Glutamatergic neuron (in vitro differentiated cells): ENCODE data around the gene KHNYN. TPM values are rescaled to one million over a fixed set of nuclear protein-coding genes. Genes with fewer than 3 reads are reported as not detected.
A peak's percentile ranks its signal among the peaks of the same experiment; 100 is the strongest.

Experiments
- DNase-seq: peaks from one replicate; pipeline ENCODE4 v3.0.0; 2022
- H3K27ac Mint-ChIP-seq: one replicate; pipeline ENCODE4 v1.8.0; 2020; ENCODE audit warnings: mild to moderate bottlenecking, mixed read lengths, inconsistent platforms; ENCODE audit not compliant: unreplicated experiment
- H3K27me3 Mint-ChIP-seq: one replicate; pipeline ENCODE4 v1.8.0; 2020; ENCODE audit warnings: mild to moderate bottlenecking, moderate library complexity, mixed read lengths, inconsistent platforms; ENCODE audit not compliant: unreplicated experiment
- H3K36me3 Mint-ChIP-seq: one replicate; pipeline ENCODE4 v1.8.0; 2020; ENCODE audit warnings: mild to moderate bottlenecking, mixed read lengths, inconsistent platforms; ENCODE audit not compliant: unreplicated experiment
- H3K4me1 Mint-ChIP-seq: one replicate; pipeline ENCODE4 v1.8.0; 2020; ENCODE audit warnings: mild to moderate bottlenecking, low read depth, mixed read lengths, inconsistent platforms; ENCODE audit not compliant: unreplicated experiment
- H3K4me3 Mint-ChIP-seq: one replicate; pipeline ENCODE4 v1.8.0; 2020; ENCODE audit warnings: mild to moderate bottlenecking, mixed read lengths, inconsistent platforms; ENCODE audit not compliant: unreplicated experiment
- H3K9me3 Mint-ChIP-seq: one replicate; pipeline ENCODE4 v1.8.0; 2020; ENCODE audit warnings: mild to moderate bottlenecking, moderate library complexity, mixed read lengths, inconsistent platforms; ENCODE audit not compliant: unreplicated experiment
- total RNA-seq: library from RNA; stranded (reverse); fragmentation: NEBNext Ultra II Directional; extraction: Animal tissue kit (Norgen Biotek cat#: 25700); gene quantifications from one replicate; pipeline ENCODE4 v1.2.1, GENCODE V29; 2021; ENCODE audit not compliant: unreplicated experiment
- TF ChIP-seq, protein P1 (sequence below): fragments of 200-600 bp; sonication (generic); IDR thresholded peaks from one replicate; pipeline ENCODE4 v1.5.0; 2021; ENCODE audit not compliant: partially characterized antibody, unreplicated experiment

The KHNYN gene
- total RNA-seq, 1 donor from 2014 or later, result 28.9 TPM

DNA sequence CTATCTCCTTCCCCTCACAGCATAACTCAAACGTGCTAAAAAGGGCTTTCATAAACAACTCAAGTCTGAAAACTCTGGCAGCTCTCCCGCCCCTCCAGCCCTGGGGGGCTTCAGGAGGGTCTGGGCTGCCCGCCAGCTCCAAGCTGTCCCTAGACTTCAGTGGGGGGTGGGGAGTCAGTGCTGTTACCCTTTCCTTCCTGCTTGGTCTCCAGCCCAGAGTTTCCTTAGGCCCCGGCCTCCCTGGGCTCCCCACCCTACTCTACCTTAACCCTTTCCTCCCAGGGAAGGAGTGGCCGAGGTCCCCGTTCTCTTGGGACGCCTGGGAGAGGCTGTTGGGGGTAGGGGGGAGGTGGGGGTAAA is 31.5 kb upstream of the KHNYN start:
- H3K27ac Mint-ChIP-seq, result no peak overlapping the region
- H3K4me3 Mint-ChIP-seq, result no peak overlapping the region
- peaks cover 4% of the 10 kb centered on the region for H3K27me3 Mint-ChIP-seq

DNA sequence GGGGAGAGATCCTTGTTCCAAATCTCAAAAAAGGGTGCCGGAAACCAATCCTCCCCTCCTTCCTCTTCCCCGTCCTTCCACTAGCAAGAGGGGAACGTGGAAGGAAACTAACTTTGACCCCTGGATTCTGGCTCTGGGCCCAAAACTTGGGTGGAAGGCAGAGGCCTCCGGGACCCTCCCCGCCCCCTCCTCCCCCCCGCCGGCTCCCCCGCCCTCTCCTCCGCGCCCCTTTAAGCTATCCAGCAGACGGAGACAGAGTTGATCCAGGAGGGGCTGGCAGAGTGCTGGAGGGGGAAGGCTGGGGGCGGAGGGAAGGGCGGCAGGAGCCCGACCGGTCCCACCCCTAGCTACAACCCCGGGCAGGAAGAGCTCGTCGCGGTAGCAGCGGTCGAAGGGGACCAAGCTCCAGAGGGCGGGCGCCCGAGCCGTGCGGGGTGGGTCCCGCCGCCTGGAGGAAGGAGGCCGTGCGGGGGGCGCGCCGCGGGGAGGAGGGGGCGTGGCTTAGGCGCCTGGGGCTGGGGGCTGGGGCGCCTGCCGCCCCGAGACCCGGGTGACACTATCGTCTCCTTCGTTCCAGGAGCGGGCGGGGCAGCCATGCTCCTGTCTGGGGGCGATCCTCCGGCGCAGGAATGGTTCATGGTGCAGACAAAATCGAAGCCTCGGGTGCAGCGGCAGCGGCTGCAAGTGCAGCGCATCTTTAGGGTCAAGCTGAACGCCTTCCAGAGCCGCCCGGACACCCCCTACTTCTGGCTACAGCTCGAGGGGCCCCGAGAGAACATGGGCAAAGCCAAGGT is 30.9 kb upstream of the KHNYN start, which contains the start of gene NYNRIN:
Gene NYNRIN (plus strand): TSS at position 351 of the 794 bp plus-strand sequence. CDS start 244 bp downstream, at position 595.
- Mint-ChIP-seq H3K4me3 (peak within 1 kb of the TSS; percentile 95), H3K9me3 (peaks cover 2% of the 10 kb centered on the region), H3K27ac (peak within 1 kb of the TSS; percentile 83), H3K4me1 (peaks cover 26% of the 10 kb centered on the region), H3K36me3 (no peaks in the 10 kb centered on the region), H3K27me3 (peaks cover 4% of the 10 kb centered on the region)
- TF ChIP-seq, protein P1, sequence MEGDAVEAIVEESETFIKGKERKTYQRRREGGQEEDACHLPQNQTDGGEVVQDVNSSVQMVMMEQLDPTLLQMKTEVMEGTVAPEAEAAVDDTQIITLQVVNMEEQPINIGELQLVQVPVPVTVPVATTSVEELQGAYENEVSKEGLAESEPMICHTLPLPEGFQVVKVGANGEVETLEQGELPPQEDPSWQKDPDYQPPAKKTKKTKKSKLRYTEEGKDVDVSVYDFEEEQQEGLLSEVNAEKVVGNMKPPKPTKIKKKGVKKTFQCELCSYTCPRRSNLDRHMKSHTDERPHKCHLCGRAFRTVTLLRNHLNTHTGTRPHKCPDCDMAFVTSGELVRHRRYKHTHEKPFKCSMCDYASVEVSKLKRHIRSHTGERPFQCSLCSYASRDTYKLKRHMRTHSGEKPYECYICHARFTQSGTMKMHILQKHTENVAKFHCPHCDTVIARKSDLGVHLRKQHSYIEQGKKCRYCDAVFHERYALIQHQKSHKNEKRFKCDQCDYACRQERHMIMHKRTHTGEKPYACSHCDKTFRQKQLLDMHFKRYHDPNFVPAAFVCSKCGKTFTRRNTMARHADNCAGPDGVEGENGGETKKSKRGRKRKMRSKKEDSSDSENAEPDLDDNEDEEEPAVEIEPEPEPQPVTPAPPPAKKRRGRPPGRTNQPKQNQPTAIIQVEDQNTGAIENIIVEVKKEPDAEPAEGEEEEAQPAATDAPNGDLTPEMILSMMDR, result no peak
- peak; percentile 74 for DNase-seq

More for the DNA sequence above, 31.5 kb upstream of the KHNYN start:
- no peaks in the 10 kb centered on the region for H3K36me3 Mint-ChIP-seq
- H3K9me3 Mint-ChIP-seq, result peaks cover 2% of the 10 kb centered on the region
- DNase-seq, result no peak
- TF ChIP-seq, protein P1, result no peak
- peaks cover 21% of the 10 kb centered on the region for H3K4me1 Mint-ChIP-seq

DNA sequence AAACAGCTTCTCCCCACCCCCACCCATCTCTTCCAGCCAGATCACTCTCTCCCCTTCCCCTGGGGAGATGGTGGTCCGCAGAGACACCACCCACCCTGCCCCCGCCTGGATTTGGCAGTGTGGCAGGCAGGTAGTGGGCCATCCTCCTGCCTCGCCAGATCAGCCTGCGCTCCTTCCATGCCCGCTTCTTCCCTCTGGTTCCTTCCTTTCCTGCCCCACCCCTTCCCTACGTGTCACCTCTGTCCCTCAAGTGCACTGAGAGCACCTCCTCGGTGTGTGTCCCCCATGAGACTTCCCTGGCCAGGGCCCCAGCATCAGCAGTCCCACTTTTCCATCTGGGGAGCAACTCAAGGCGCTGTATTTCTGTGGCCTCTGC is 30.3 kb upstream of the KHNYN start:
- H3K27me3 Mint-ChIP-seq, result peaks cover 4% of the 10 kb centered on the region
- H3K9me3 Mint-ChIP-seq, result peaks cover 2% of the 10 kb centered on the region
- TF ChIP-seq, protein P1, result no peak
- peaks cover 32% of the 10 kb centered on the region for H3K4me1 Mint-ChIP-seq
- H3K4me3 Mint-ChIP-seq, result peak overlapping the region; percentile 95
- no peaks in the 10 kb centered on the region for H3K36me3 Mint-ChIP-seq
- peak overlapping the region; percentile 83 for H3K27ac Mint-ChIP-seq
- no peak for DNase-seq

DNA sequence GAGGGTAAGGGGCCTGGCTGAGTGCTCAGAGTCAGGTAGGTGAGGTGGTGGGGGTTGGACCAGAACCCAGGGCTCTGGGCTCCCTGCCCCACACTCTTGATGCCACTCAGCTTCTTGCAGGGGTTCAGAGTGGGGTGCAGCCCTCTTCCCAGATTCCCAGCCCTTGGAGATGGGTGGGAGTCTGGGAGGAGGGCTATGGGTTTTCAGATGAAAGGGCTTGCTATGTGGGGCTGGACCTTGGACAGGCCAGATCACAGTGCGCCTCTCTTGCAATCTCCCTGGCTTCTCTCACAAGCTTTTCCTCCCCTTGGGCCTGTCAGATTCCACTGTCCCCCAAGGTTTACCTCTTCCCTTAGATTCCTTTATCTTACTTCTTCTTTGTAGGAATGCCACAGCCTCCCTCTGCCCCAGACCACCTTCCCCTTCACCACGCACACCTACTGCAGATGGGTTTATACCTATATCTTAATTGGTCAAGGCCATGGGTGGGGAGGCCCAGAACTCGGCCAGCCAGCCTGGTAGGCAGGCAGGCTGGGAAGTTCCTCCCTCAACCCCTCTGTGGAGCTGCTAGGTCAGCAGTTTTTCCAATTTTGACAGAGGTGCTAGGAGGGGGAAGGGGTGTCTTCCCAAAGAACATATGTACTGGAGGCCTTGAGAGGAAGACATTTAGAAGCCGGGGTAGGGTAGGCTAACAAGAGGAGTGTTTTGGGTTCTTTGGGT is 29.6 kb upstream of the KHNYN start:
- peaks cover 4% of the 10 kb centered on the region for H3K27me3 Mint-ChIP-seq
- peaks cover 39% of the 10 kb centered on the region for H3K4me1 Mint-ChIP-seq
- peak overlapping the region; percentile 95 for H3K4me3 Mint-ChIP-seq
- no peaks in the 10 kb centered on the region for H3K36me3 Mint-ChIP-seq
- H3K9me3 Mint-ChIP-seq, result peaks cover 2% of the 10 kb centered on the region
- H3K27ac Mint-ChIP-seq, result peak overlapping the region; percentile 83
- TF ChIP-seq, protein P1, result no peak
- no peak for DNase-seq
